ENCODE data around the gene CD38. TPM values are rescaled to one million over a fixed set of nuclear protein-coding genes. Genes with fewer than 3 reads are reported as not detected.
A peak's percentile ranks its signal among the peaks of the same experiment; 100 is the strongest.

Gene CD38
- total RNA-seq, 1 experiment from 2014 or later: not detected

DNA sequence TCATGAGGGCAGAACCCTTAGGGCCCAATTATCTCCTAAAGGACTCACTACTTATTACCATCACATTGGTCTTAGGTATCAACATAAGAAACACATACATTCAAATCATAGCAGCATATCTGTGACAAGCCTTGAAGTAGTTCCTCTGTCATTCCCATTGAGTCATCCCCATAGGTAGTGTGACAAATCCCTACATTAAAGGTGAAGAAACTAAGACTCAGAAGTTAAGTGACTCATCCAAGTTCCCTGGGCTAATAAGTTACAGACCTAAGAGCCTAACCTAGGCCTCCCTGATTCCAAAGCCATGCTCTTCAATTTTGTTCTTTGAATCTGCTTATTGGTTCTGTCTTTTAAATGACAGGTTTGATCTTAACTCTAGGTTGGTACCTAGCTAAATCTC is 58.2 kb downstream of the CD38 start:
- POLR2A ChIA-PET: no interaction called here
- peak overlapping the region; percentile 92 for H2AFZ ChIP-seq (ENCODE audit: low read depth, low read length, poor library complexity, severe bottlenecking)
- H3K9me2 ChIP-seq (ENCODE audit: insufficient read depth): no peaks in the 10 kb centered on the region
- no peak overlapping the region for H3K4me3 ChIP-seq (replicated peaks in 1 of 2; ENCODE audit: low read depth in 1 of 2, low read length in 2 of 2)
- RAD21 ChIA-PET (ENCODE audit: low non-redundant PET in 1 of 2, low total read pairs in 2 of 2, uncharacterized antibody in 2 of 2, unreplicated experiment in 2 of 2): no interaction called here
- TF ChIP-seq CEBPB (IDR thresholded peaks at IDR 0.05; ENCODE audit: low read depth) (no peak), SRF (IDR thresholded peaks at IDR 0.05; ENCODE audit: low read depth) (no peak), FOSL1 (IDR thresholded peaks at IDR 0.05; ENCODE audit: low read depth) (peak; percentile 56), SP1 (IDR thresholded peaks at IDR 0.05; ENCODE audit: low read depth) (0 out of 2 replicates have a peak, but pooled peaks have one; percentile 10), JUND (IDR thresholded peaks at IDR 0.05) (peak; percentile 54)
- H3K4me1 ChIP-seq (ENCODE audit: control insufficient read depth in 1 of 2, insufficient read depth in 2 of 2, low read length in 2 of 2): peaks cover 0 to 10% of the 10 kb centered on the region in 2 experiments; a peak in 2 of 4 replicates
- intact Hi-C loops (cut with micrococcal nuclease): no loop called here
- peak overlapping the region; percentile 26 for H3K4me2 ChIP-seq (ENCODE audit: low read length)
- H3K9me3 ChIP-seq (ENCODE audit: control insufficient read depth in 1 of 2, insufficient read depth in 1 of 2, low read depth in 1 of 2, low read length in 2 of 2): no peaks in the 10 kb centered on the region
- no peaks in the 10 kb centered on the region for H3K79me2 ChIP-seq (ENCODE audit: insufficient read depth, low read length)
- H3K27me3 ChIP-seq (ENCODE audit: insufficient read depth, low read length): no peaks in the 10 kb centered on the region
- CTCF ChIA-PET: interaction anchor here (1.2 kb wide), 1 partner anchor 31 kb away, joined by 5 read pairs; no protein-coding TSS in a partner anchor
- DNase-seq (ENCODE audit: low read depth, low spot score) (peak; percentile 51), ATAC-seq (peak; percentile 75)
- BruUV-seq (replicated peaks): no TSS peak
- no peaks in the 10 kb centered on the region for H3K36me3 ChIP-seq (ENCODE audit: control insufficient read depth in 1 of 2, insufficient read depth in 2 of 2, low read length in 2 of 2)
- H4K20me1 ChIP-seq (ENCODE audit: insufficient read depth): no peaks in the 10 kb centered on the region
- no peak overlapping the region for H3K9ac ChIP-seq (ENCODE audit: low read length)
- H3K27ac ChIP-seq (ENCODE audit: low read depth, low read length): no peak overlapping the region

DNA sequence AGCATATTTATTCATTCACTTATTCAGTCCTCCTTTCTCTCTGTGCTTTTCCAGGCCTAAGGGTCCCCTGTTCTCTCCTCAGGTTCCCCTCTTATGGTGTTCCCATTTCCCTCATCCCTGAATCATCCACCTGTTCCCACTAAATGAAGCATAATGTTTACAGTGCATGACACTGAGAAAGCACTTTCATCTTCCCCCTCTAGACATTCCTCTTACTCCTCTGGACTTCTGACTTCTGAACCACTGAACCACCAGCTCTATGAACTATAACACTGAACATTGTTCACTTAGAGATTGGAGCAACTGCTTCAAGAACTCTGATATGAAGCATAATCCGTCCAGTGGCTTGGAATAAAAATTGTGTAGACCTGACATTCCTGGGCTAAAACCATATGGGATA is 59.5 kb downstream of the CD38 start:
- Histone ChIP-seq H3K27ac (ENCODE audit: low read depth, low read length) (no peak overlapping the region), H3K4me1 (ENCODE audit: control insufficient read depth in 1 of 2, insufficient read depth in 2 of 2, low read length in 2 of 2) (peaks cover 0 to 10% of the 10 kb centered on the region in 2 experiments; a peak in 2 of 4 replicates), H3K79me2 (ENCODE audit: insufficient read depth, low read length) (no peaks in the 10 kb centered on the region), H3K27me3 (ENCODE audit: insufficient read depth, low read length) (no peaks in the 10 kb centered on the region), H3K36me3 (ENCODE audit: control insufficient read depth in 1 of 2, insufficient read depth in 2 of 2, low read length in 2 of 2) (no peaks in the 10 kb centered on the region), H3K4me3 (replicated peaks in 1 of 2; ENCODE audit: low read depth in 1 of 2, low read length in 2 of 2) (no peak overlapping the region), H3K9me2 (ENCODE audit: insufficient read depth) (no peaks in the 10 kb centered on the region), H2AFZ (ENCODE audit: low read depth, low read length, poor library complexity, severe bottlenecking) (no peak overlapping the region), H3K9ac (ENCODE audit: low read length) (no peak overlapping the region), H4K20me1 (ENCODE audit: insufficient read depth) (no peaks in the 10 kb centered on the region), H3K9me3 (ENCODE audit: control insufficient read depth in 1 of 2, insufficient read depth in 1 of 2, low read depth in 1 of 2, low read length in 2 of 2) (no peaks in the 10 kb centered on the region), H3K4me2 (ENCODE audit: low read length) (no peak overlapping the region)
- CTCF ChIA-PET: no interaction called here
- intact Hi-C loops (cut with micrococcal nuclease): no loop called here
- DNase-seq (ENCODE audit: low read depth, low spot score) (no peak), ATAC-seq (no peak)
- RAD21 ChIA-PET (ENCODE audit: low non-redundant PET in 1 of 2, low total read pairs in 2 of 2, uncharacterized antibody in 2 of 2, unreplicated experiment in 2 of 2): no interaction called here
- BruUV-seq (replicated peaks): no TSS peak
- POLR2A ChIA-PET: no interaction called here
- no peak for TF ChIP-seq EZH2phosphoT487 (IDR thresholded peaks at IDR 0.05; ENCODE audit: borderline replicate concordance)
- TF ChIP-seq, protein P1, sequence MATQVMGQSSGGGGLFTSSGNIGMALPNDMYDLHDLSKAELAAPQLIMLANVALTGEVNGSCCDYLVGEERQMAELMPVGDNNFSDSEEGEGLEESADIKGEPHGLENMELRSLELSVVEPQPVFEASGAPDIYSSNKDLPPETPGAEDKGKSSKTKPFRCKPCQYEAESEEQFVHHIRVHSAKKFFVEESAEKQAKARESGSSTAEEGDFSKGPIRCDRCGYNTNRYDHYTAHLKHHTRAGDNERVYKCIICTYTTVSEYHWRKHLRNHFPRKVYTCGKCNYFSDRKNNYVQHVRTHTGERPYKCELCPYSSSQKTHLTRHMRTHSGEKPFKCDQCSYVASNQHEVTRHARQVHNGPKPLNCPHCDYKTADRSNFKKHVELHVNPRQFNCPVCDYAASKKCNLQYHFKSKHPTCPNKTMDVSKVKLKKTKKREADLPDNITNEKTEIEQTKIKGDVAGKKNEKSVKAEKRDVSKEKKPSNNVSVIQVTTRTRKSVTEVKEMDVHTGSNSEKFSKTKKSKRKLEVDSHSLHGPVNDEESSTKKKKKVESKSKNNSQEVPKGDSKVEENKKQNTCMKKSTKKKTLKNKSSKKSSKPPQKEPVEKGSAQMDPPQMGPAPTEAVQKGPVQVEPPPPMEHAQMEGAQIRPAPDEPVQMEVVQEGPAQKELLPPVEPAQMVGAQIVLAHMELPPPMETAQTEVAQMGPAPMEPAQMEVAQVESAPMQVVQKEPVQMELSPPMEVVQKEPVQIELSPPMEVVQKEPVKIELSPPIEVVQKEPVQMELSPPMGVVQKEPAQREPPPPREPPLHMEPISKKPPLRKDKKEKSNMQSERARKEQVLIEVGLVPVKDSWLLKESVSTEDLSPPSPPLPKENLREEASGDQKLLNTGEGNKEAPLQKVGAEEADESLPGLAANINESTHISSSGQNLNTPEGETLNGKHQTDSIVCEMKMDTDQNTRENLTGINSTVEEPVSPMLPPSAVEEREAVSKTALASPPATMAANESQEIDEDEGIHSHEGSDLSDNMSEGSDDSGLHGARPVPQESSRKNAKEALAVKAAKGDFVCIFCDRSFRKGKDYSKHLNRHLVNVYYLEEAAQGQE (IDR thresholded peaks at IDR 0.05; ENCODE audit: low read depth): no peak
- TF ChIP-seq EGR1 (IDR thresholded peaks at IDR 0.05; ENCODE audit: low read depth): no peak
- TF ChIP-seq, protein P2, sequence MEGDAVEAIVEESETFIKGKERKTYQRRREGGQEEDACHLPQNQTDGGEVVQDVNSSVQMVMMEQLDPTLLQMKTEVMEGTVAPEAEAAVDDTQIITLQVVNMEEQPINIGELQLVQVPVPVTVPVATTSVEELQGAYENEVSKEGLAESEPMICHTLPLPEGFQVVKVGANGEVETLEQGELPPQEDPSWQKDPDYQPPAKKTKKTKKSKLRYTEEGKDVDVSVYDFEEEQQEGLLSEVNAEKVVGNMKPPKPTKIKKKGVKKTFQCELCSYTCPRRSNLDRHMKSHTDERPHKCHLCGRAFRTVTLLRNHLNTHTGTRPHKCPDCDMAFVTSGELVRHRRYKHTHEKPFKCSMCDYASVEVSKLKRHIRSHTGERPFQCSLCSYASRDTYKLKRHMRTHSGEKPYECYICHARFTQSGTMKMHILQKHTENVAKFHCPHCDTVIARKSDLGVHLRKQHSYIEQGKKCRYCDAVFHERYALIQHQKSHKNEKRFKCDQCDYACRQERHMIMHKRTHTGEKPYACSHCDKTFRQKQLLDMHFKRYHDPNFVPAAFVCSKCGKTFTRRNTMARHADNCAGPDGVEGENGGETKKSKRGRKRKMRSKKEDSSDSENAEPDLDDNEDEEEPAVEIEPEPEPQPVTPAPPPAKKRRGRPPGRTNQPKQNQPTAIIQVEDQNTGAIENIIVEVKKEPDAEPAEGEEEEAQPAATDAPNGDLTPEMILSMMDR (IDR thresholded peaks at IDR 0.05 in 2 of 3, conservative IDR thresholded peaks at IDR 0.05 in 1 of 3; ENCODE audit: borderline replicate concordance in 1 of 3, insufficient read depth in 1 of 3, low read depth in 2 of 3, low read length in 2 of 3): no peak
- TF ChIP-seq, protein P3, sequence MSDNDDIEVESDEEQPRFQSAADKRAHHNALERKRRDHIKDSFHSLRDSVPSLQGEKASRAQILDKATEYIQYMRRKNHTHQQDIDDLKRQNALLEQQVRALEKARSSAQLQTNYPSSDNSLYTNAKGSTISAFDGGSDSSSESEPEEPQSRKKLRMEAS (IDR thresholded peaks at IDR 0.05): no peak
- TF ChIP-seq JUND (IDR thresholded peaks at IDR 0.05): no peak
- no peak for TF ChIP-seq TCF7L2 (IDR thresholded peaks at IDR 0.05; ENCODE audit: borderline replicate concordance, extremely low read depth, insufficient read depth, insufficient read length)
- TF ChIP-seq SP1 (IDR thresholded peaks at IDR 0.05; ENCODE audit: low read depth): no peak
- no peak for TF ChIP-seq SIN3A (IDR thresholded peaks at IDR 0.05; ENCODE audit: low read depth)
- no peak for TF ChIP-seq YY1 (IDR thresholded peaks at IDR 0.05; ENCODE audit: extremely low read depth, insufficient replicate concordance, low read depth, low read length)
- no peak for TF ChIP-seq POLR2A (IDR thresholded peaks at IDR 0.05; ENCODE audit: borderline replicate concordance, extremely low read depth, insufficient read depth, insufficient read length)
- no peak for TF ChIP-seq ZNF274 (IDR thresholded peaks at IDR 0.05; ENCODE audit: low read depth, low read length)
- TF ChIP-seq RAD21 (IDR thresholded peaks at IDR 0.05; ENCODE audit: low read depth): no peak
- no peak for TF ChIP-seq FOSL1 (IDR thresholded peaks at IDR 0.05; ENCODE audit: low read depth)
- no peak for TF ChIP-seq EZH2 (IDR thresholded peaks at IDR 0.05)

All from HCT116 (cell line).